GM18520 (cell line): ENCODE measurements around the gene MACROD2.

ENCODE experiments used
- ATAC-seq: cut with Tn5 transposase; IDR thresholded peaks from one replicate; pipeline ENCODE4 v1.9.1; 2021; ENCODE audit not compliant: unreplicated experiment

The MACROD2 gene

DNA sequence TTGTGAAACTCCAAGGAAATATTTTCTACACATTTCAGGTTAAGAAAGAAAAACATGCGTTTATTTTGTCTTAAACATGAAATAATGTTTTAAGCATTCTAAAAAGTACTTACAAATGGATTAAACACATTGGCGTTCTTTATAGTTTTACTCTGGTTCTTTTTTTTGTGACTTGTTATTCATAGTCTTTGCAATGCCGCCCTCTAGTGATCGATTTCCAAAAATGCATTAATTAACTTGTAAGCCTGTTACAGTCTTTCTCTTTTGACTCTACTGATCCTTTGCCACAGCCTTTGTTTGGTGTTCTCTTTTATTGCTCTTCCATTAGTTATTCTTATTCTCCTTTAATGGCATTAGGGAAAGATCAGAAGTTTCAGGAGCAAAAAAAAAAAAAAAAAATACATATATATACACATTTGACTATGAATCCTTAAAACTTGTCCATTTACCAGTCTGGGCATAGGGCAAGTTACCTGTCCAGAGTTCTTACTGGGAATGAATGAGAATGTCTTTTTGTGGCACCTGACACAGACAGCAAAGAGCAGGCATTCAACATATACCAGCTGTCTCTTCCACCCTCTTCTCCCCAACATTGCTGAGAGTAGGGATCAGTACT is 59.9 kb downstream of the MACROD2 start:
- ATAC-seq, result no peak

DNA sequence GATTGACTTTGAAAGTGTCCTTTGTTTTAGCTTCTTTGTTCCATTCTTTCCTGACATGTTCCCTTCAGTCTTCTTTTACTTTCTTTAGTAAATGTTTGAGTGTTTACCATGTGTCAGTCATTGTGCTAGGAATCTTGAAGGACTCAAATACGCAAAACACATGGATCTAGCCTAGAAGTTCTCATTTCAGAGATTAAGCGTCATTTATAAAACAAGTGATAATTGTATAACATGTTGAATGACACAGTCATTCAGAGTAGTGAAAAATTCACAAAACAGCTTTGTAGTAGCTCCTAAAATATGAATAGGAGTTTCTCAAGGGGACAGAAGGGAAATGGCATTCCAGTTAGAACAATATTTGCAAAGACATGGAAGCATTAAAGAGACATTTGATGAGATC is 66.9 kb downstream of the MACROD2 start:
- ATAC-seq, result no peak

DNA sequence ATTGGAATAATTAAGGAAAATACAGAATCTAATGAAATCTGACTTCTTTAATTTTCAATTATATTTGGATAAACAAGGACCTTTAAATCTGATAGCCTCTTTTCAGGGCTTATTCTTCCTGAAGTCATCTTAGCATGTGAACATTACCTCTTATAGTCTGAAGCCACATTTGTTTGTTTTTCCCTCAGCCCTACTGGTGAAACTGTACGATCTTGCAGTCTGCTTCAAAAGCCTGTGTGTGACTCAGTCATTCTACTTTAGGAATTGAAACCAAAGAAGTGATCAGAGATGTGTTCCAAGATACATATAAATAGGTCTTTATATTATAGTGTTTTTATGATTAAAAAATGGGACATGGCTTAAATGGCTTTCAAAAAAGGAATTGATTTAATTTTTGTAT is 67.5 kb downstream of the MACROD2 start:
- ATAC-seq, result no peak

DNA sequence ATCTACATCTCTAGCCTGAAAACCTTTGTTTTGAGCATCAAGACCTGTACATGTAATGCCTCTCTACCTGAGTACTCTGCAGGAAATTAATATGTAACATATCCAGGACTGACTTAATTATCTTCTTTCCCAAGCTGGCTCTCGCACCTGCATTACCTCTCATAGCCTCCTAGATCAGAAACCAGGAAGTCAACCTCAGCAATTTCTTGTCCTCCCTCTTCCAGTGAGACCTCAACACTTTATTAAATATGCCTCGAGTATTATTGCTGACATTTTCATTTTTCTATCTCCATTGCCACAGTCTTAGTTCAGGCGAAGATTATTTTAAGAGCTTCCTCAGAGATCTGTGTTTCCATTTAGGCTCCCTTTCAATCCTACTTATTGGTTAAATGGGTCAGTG is 69.0 kb downstream of the MACROD2 start:
- ATAC-seq, result no peak

DNA sequence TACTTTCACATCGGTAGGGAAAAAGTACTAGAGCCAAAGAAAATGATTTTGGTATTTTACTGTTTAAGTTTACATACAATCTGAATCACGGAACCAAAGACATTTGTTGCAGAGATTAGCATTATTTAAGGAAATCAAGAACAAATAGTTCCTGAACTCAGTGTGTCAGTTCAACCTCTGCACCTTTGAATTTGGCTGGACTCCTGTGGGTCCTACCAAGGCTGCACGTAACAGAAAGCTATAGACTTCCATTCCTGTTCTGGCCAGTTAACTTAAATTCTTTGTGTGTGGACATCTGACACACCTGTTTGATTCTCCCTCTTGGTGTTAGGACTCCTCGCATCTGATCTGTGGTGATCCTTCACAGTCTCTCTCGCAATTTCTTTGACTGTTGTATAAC is 69.6 kb downstream of the MACROD2 start:
- ATAC-seq, result no peak

DNA sequence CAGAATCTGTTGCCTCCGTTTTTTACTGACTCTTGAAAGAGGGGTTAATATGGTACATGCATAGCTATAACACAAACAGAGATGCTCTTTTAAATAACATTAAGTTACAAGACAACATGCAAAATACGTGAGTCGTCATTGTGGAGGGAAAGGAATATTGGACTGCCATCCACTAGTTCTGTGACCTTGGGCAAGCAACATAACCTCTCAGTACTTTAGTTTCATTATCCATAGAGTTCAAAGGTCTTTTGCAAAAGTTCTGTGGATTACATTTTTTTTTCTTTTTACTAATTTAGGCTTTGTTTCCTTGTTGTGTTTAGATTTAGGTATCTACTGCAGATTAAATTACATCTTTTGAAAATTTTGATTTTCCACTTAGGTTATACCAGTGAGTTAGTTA is 70.5 kb downstream of the MACROD2 start:
- ATAC-seq, result no peak

DNA sequence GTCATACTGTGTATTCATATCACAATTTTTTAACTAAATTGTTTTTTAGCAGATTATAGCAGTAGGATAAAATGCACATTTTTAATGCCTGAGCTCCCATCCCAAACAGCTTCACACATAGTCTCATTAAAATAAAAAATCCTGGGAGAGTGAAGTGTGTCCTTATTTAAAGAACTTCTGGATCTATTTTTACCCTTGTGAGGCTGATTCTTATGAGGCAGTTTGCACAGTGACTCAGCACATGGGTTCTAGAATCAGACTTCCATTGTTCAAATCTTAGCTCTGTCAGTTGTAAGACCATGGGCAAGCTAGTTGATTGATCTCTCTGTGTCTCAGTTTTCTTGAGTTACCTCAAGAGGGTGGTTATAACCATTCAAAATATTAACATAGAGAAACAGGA is 72.3 kb downstream of the MACROD2 start:
- ATAC-seq, result no peak

DNA sequence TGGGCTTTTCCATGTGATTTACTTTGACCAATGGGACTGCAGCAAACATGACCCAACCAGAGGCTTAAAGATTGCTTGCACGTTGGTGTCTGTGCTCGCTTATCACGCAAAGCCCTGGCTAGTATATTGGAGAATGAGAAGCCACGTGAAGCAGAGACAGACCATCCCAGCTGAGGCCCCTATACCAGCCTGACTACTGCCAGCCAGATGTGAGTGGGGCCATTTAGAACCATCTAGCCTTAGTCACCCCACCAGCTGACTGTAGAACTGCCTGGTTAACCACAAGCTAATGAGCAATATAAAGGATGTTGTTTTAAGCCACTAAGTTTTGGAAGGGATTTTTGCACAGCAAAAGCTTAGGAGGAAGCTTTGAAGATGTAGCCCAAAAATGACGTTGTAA is 74.5 kb downstream of the MACROD2 start:
- no peak for ATAC-seq

DNA sequence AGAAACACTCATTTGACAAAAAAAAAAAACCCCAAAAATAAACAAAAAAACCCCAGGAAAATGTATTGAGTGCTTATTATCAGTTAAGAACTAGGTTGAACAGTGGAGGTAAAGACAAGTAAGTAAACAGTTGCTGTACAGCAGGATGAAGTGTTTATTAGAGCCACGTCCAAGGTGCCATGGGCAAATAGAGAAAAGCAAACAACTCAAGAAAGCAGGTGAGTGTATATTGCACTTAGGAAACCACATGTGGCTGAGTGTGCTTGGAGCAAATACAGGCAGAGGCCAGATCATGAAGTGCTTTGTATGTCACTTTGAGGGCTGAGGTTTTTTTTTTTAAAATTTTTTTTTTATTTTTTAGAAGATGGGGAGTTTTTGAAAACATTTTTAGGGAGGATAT is 98.3 kb downstream of the MACROD2 start:
- no peak for ATAC-seq

DNA sequence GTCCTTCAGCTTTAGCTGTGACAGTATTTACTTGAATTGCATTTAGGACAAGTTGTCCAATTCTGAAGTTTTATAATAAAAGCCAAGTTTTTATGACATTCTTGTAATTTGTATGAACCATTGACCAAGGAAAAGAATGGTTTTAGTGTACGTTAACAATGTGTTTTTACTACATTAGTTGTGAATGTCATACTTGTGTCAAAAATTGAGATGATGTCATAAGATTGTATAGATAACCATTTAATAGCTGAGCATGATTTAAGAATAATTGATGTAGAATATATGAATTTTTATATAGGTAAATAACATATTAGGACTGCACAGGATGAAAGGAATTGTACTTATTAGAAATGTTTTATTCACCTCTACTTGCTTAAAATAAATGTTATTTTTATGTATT is 102.9 kb downstream of the MACROD2 start:
- ATAC-seq, result no peak

DNA sequence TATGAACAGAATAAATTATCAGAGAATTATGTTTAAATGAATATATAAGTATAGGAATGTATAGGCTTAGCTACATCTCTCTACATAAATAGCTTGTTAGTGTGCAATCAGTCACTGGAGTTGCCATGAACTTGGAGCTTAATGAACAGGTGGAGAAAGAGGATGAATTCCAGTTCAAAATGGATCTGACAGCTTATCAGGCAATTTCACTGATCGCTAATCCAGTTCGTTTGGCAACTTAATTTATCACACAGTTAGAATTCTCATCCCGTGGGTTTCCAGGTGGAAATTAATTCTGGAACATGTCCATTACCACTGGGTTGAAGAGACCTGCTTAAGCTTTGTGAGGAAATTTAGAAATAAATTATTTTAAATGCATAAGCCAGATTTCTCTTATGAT is 118.1 kb downstream of the MACROD2 start:
- no peak for ATAC-seq

DNA sequence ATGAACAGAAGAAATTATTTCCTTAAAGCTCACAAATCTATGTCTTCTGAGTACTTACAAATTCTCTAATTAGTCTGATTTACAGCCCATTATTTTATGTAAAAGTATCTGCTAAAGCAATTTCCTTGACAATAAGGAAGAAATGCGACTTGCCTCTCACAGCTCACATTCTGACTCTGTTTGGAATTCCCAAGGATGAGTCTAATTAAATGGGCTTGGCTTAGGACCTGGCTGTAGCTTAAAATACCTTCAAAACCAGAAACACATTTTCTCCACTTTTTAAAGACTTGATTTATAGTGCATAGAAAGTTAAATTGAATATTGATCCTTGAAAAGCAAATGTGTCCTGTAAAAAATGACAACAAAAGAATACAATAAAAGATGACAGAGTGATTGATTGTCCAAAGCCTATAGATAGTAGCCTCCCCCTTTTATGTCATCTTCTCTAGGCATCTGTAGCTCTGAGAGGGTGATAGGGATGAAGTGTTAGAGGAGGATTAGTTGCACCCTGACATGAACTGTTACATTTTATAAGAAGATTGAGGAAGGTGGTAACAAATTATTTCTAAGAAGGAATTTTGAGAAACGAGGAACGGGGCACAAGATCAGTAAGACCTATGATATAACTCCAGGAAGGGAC is 118.9 kb downstream of the MACROD2 start:
- ATAC-seq, result no peak

DNA sequence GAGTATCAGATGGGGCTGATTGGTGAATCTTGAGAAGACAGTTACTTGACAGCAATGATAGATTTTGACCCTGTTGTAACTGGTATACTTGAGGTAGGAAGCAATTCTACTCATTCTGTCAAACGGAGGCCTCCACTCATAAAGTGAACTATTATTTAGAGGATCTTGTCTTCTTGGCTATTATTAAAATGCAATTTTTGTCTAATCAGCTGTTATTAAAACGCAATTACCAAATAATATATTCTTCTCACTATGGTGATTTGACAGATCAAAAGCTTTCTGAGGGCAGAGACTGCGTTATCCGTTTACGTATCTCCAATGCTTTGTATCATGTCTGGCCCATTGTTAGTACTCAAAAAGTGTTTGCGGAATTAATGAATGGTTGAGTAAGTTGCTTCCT is 120.7 kb downstream of the MACROD2 start:
- no peak for ATAC-seq

DNA sequence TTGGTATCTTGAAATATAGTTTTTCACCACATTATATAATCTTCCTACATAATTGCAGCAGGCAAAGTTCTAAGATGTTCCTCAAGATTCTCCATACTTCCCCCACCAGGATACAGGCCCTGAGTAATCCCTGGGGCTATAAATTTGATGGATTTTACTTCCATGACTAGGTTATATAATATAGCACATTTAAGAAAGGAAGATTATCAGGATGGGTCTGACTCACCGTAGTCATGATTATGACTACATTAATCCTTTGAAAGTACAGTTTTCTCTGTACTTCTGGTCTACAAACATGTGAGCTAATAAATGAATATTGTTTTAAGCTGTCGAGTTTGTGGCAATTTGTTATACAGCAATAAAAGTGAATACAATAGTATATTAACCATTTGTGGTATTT is 122.5 kb downstream of the MACROD2 start:
- no peak for ATAC-seq

DNA sequence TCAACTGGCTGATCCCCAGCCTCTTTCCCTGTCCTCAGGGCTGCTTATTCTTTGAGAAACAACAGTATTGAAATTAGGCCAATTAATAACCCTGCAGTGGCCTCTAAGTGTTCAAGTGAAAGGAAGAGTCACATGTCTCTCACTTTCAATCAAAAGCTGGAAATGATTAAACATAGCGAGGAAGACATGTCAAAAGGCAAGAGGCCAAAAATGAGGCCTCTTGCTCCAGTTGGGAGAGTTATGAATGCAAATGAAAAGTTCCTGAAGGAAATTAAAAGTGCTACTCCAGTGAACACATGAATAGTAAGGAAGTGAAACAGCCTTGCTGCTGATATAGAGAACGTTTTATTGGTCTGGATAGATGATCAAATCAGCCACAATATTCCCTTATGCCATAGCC is 131.5 kb downstream of the MACROD2 start:
- no peak for ATAC-seq

DNA sequence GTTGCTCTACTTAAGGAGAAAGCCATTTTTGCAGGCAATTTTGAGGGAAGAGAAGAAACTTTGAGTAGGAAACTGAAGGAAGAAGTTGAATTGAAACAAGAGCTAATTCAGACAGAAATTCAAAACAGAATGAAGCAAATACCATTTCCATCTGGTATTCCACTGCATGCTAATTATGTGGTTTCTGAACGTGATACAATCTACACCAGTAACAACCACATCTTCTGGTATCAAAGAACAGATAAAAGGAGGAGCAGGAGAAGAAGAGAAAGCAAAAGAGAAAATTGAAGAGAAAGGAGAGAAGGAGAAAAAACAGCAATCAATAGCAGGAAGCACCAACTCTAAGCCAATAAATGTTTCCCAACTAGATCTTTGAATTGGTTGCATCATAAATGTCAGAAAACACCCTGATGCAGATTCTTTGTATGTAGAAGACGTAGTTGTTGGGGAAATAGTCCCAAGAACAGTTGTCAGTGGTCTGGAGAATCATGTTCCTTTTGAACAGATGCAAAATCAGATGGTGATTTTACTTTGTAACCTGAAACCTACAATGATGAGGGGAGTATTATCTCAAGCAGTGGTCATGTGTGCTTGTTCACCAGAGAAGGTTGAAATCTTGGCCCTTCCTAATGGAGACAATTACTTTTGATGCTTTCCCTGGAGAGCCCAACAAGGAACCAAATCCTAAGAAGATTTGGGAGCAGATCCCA is 132.4 kb downstream of the MACROD2 start:
- no peak for ATAC-seq

DNA sequence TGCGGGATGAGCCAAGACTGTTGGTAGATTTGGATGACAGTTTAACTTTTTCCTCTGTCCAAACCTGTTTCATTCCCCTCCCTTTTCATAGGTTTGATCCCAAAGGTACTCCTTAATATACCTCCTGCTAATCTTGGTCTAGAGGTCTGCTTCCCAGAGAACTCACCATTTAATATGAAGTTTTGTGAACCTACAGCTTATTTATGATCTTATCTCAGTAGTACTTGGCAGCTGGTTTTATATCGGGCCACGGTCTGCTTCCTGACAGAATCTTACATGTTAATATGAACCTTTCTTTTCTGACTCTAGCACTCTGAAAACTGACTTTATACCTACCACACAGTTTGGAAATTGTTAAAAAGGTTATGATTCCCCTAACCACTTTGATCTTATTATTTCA is 138.7 kb downstream of the MACROD2 start:
- no peak for ATAC-seq

DNA sequence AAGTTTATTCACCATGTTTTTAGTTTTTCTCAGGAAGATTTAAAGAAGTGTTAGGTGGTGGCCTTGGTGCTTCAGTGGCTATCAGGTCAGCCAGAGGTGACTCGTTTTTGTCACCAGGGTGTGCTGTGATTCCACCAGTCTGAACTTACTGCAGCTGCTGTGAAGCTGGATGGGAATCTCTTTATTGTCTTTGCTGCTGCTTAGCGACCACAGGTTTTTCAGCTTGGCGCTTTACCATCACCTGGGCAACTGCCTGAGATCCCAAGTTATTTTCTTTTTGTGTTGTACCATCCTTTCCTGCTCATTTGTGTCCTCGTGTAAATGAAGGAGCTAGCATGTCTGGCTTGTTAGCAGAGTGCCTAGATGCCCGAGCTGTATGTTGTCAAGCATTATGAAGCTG is 146.9 kb downstream of the MACROD2 start:
- no peak for ATAC-seq

DNA sequence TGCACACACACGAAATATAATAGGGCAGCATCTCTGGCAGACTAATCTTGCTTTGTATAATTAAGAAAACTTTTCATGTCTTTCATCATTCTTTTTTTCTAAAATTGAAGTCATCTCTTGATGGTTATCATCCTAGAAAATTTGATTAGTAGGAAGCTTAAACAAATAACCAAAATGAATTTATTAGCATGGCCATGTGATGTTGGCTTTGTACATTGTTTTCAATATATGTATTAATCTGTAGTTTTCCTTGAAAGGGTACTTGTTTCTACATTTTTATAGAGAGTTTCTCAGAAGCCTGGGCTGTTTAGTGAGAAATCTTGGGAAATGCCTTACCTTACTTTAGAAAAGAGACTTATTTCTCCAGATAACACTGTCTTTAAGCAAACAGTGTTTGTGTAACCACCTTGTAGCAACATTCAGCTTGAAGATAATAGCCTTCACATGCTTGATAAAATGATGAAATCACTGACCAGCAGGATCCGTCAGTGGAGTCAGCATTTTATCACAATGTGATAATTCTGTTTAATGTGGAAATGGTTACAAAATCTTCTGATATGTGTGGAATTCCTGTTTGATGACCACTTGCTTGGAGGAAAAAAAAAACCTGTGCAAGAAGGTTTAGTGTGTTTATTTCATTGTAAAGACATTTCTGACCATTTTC is 147.8 kb downstream of the MACROD2 start:
- ATAC-seq, result no peak

DNA sequence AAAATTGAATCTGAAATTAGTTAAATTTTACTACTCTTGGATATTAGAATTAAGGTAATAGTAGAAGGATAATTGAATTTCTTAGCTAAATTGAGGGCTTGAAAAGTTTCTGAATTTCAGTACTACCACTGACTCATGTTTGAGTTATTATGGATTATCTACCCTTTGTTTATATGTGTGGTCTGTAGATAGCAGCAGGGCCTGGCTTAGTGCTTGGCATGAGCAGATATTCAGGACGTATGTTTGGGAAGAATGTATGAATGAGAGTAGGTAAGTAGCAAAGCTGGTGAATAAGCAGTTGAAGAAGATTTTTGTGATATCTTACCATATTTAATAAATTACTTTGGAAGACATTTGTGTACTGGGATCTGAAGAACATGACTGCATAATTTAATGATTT is 152.7 kb downstream of the MACROD2 start:
- ATAC-seq, result no peak

DNA sequence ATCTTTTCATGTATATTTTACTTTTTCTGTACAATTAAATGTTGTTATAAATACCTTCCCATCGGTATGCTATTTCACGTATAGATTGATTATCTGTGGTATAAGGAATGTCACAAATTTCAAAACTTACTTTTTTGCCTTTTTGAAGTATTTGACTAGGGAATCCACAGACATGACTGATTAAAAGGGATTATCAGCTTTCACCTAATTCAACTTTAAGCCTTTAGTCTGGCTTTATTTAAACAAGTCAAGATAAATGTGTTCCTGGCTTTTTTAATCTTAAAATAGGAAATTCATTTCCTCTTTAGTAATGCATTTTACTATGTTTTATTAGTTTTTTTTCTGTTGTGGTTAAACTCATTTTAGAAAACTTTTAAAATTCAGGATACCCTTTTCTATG is 160.0 kb downstream of the MACROD2 start:
- no peak for ATAC-seq

DNA sequence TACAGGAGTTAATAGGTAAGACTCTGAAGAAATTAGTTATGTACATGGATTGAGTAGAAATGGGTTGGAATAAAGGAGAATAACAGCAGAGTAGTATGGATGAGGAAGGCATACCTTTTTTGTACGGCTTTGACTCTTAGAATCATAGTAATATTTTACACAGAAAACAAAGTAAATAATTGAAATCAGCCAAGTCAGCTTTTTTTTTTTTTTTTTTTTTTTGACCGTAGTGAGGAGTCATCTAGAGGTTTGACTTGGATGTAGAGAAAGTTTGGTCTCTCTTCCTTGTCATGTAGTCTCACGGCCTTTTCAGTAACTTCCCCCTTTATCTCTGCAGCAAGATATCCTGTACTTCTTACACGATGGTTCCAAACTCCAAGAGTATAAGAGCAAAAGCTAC is 183.2 kb downstream of the MACROD2 start:
- ATAC-seq, result no peak
